Right forelimb (tissue), 1 donor: ENCODE results near the gene CDH13.

ENCODE experiments used
- DNase-seq: peaks from one replicate; pipeline ENCODE4 v3.0.0-alpha.2; 2018

CDH13 gene

DNA sequence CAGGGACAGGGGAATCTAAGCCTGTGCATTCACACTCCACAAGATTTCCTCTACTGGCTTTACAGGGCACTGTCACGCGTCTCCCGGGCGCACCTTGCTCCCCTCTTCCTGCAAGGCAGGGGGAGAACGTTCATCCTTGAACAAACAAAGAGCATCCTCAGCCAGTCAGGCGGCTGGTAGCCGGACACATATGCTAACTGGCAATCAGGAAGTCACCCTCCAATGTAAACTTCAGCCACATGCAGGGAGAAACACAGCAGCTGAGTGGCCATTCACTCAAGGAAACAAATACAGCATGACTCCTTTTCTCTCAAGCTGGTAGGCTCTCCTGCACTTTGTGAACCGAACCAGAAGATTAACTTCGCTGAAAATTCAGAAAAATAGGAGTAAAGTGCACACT, 1170.2 kb downstream of the CDH13 start:
- no peak for DNase-seq

DNA sequence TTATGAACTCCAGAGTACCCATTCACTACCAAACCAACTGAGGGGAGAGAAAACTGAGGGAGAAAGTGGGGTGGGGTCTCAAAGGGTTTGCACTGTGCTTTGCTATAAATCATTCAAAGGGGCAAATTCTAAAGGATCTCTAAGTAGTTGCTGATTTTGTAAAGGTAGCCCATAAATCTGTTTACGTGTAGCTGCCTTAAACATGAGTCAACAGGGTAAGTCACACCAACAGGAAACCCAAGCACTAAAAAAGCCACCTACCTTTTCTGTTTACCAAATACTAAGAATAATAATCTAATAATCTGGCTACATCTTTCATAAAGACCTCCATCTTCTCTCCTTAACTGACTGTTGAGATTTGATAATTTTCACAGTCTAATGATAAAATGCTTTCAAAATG, 1172.6 kb downstream of the CDH13 start:
- DNase-seq: no peak

GRCh38 chr16:83802135-83802534, 1175.4 kb downstream of the CDH13 start:
- DNase-seq: peak; percentile 50

DNA sequence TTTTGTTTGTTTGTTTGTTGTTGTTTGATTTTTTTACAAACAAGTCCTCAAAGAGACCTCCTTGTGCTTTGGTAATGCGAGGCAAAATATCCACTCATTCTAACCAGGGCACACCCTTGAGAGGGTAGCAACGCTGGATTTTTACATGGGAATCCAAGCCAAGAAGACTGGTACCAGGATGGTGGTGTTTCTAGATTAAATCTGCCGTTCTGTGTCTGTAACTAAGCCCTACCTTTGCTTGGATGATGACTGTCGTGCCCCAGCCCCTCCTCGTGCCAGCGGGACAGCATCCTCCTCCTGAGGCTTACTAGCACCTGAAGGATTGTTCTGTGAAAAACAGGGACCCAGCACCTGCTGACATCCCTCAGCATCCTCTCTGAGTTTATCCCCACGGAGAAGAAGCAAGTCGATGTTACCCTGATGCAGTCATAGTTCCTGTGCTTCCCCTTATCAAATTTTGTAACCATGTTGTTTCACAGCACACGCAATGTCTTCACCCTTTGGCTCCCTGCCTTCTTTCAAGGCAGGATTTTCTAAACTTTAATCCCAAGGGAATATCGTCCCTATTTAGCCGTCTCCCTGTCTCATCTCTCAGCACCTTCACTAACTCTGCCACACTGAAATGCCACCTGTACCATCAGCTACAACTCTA, 1175.9 kb downstream of the CDH13 start:
- DNase-seq: peak; percentile 38

- DNase-seq: peak; percentile 18
These were observed 1177.0 kb downstream of the CDH13 start for GRCh38 chr16:83803811-83804210.

DNA sequence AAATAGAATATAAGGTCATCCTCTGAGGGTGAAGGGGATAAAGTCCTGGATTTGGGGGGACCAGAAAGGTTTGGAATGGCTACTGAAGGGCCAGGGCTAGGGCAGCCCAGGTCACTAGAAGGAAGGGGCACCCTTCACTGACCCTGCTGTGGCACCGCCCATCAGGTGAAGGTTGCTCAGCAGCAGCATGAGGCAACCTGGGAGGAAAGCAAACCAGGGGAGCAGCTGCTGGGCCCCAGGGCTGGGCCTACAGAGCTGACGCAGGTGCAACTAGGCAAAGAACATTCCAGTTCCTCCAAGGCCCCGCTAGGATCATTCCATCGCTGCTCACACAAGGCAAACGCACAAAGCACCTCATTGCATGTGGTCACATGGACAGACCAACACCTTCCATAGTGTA, 1177.6 kb downstream of the CDH13 start:
- DNase-seq: peak; percentile 32

DNA sequence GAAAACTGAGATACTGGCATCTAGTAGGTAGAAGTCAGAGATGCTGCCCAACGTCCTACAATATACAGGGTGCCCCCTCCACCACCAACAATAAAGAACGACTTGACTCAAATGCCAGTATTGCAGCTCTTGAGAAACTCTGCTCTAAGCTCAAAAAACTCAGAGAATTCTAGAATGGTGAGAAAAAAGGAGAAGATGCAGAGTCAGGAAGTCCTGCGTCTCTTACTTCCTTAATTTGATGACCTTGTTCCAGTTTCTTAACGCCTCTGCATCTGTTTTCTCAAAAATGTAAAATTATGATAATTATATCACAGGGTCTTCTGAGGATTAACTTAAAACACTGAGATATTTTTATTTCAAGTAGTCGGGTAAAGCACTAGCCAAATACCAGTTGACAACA, 1179.3 kb downstream of the CDH13 start:
- DNase-seq: no peak

DNA sequence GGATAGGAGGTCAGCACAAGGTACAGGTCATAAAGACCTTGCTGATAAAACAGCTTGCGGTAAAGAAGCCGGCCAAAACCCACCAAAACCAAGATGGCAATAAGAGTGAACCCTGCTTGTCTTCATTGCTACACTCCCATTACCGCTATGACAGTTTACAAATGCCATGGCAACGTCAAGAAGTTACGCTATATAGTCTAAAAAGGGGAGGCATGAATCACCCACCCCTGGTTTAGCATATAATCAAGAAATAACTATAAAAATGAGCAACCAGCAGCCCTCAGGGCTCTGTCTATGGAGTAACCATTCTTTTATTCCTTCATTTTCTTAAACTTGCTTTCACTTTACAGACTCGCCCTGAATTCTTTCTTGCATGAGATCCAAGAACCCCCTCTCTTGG, 1180.0 kb downstream of the CDH13 start:
- peak; percentile 18 for DNase-seq

- no peak for DNase-seq
These were observed 1180.5 kb downstream of the CDH13 start for GRCh38 chr16:83807327-83807709.

DNA sequence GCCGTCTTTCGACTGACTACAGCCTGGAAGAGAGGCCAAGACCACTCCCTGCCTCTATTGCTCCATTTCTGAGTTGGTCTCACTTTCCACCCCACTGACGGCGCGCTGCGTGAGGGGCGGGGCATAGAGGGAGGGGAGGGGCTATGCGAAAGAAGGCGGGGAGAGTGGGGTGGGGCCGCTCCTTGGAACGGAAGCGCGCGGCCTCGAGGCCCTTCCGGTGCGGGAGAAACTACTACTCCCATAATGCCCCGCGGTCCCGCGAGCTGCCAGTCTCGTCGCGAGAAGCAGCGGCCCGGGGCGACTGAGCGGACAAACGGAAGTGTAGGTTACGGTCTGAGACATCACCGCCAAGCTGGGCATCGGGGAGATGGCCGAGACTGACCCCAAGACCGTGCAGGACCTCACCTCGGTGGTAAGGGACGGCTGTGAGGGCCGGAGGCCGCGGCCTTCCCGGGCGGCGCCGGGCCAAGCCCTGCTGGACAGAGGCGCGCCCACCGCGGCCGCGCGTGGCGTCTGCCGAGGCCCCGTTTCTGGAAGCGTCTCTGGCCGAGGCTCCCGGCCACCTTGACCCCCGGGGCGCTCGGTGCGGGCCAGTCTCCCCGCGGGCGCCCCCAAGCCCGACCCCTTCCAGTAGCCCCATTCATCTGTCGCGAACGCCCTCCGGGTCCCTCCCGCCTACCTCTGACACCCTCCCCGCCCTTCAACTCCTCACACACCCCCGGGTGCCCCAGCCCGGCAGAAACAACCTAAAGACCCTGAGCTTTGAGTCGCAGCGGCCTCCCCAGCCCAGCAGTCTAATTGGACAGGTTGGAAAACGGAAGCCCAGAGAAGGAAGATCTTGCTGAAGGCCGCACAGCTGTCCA, 1181.2 kb downstream of the CDH13 start, which contains the start of gene HSBP1:
Gene HSBP1 (plus strand): TSS at position 269 of the 863 bp plus-strand sequence. CDS start 99 bp downstream, at position 368.
- DNase-seq: peak; percentile 94

- DNase-seq: no peak
These were observed 1181.8 kb downstream of the CDH13 start for GRCh38 chr16:83808573-83809014.

- peak; percentile 34 for DNase-seq
These were observed 1182.3 kb downstream of the CDH13 start for GRCh38 chr16:83809092-83809491.

DNA sequence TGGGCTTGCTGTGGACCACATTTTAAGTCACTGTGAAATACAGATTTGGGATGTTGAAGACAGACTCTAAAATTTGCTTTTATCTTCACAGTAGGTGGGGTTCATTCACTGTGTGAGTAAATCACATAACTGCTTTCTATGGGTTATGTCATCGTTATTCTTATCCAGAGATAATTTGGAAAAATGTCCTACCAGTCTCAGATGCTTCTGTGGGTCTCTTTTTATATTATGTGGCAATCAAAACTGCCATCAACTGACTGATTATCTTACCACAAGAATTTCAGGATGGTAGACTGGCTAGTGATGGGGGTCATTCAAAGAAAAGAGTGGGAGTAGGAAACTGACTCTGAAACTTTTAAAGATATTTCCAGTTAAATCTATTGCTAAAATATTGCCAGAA, 1184.1 kb downstream of the CDH13 start:
- no peak for DNase-seq

DNA sequence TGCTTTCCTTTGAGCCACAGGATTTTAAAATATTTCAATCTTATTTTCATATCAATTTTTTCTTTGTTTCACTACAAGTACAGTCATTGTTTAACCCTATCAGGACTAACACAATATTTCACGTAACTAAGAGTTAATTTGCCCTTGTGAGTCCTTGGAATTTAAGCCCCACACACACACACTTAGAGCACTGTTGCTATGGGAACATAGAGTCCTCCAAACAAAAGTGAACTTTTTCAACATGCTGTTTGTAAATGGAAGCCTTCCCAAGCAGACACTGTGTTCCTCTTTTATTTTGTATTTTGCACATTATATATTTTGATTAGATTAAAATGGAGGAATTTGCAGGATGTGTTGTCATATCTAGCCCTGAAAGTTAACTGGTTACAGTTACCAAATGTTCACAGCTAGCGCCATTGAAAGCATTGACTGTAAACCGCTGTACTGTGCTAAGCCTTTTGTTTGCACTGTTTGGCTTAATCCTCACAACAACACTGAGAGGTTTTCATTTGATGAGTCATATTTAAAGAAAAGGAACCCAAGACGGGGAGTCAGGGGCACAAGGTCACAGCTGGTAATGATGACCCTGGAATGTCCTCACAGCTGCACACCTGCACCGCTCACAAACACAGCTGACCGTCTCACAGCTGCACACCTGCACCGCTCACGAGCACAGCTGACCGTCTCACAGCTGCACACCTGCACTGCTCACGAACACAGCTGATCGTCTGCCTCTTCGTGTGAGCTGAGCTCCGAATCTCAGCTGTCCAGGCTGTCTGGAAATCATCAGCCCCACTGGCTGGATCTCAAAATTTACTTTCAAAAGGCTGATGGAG, 1187.3 kb downstream of the CDH13 start:
- peak; percentile 54 for DNase-seq

- no peak for DNase-seq
These were observed 1187.9 kb downstream of the CDH13 start for GRCh38 chr16:83814659-83814985.

DNA sequence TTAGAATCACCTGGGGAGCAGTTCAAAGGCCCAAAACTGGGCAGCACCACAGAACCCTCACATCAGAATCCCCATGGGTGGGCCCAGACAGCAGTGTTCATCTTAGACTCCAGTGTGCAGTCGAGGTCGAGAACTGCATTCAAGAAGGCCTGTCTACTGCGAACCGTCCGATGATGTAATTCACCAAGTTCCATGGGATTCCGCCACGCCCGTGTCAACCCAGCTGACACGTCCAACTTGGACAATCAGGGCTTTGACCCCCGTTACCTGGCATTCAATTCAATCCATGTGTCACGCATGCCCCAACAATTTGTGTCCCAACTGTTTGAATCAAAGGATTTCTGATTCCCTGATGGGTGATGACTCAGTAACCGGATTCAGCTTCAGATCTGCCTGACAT, 1190.3 kb downstream of the CDH13 start:
- DNase-seq: peak; percentile 28

DNA sequence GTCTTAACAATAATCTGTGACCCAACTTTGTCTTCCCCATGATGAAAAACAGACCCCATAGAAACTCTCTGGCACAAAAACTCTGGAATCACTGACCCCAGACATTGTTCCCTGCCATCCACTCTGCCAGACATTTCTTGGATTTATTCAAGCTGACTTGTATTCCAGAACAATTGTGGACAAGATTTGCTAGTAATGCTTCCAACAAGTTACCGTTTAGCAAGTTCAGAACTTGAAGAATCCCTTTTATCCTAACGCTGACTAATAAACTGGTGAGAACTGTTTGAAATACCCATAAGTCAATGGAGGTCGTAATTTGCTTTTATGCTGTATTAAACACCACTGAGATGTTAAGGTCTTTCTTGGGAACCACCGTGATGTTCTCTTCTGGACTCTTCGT, 1191.5 kb downstream of the CDH13 start:
- no peak for DNase-seq

DNA sequence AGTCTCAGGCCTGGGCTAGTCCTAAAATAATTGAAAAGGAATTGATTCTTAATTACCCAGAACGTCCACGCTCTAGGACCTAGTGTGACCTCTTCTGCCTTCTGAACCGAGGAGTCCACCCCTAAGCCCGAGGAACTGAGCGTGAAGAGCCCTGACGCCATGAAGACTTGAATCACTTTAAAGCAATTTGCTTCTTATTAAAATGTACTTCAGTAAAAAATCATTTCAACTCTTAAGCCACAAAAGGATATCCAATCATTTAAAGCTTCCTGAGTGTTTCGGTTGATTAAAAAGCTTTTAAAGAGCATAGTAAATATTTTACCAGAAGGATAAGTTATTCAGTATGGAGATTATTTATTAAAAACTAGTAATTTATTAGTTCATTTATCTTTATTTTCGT, 1192.6 kb downstream of the CDH13 start:
- DNase-seq: peak; percentile 30

DNA sequence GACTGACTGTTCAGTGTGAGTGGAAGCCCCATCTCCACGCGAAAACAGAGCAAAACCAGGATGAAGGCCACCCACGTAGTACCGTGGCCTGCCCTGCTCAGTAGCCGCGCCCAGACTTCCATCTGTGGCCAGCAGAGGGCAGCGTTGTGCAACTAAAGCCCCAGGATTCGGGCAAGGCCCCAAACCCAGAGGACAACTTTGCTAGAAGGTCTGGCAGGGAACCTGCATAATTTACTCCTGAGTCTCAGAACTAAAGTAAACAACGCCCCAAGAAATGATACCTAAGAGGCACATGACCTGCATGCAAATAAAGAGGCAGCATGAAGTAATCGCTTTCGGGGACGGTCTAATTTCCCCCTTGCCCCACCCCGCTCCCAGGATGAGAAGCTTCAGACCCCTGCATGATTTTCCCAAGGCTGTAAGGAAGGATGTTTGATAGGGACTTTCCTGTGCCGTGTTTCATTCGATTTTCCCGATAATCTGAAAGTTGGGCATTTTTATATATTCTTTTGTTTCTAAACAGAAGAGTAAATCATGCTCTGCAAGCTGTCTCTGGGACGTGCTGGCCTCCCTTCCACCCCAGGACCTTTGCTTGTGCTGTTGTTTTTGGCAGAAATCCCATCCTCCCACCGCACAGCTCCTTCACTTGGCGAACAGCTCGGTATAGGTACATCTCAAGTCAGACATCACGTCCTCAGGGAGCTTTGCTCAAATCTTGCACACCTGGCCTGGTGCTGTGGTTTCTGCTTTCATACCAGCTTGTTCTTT, 1199.6 kb downstream of the CDH13 start:
- DNase-seq: peak; percentile 90

DNA sequence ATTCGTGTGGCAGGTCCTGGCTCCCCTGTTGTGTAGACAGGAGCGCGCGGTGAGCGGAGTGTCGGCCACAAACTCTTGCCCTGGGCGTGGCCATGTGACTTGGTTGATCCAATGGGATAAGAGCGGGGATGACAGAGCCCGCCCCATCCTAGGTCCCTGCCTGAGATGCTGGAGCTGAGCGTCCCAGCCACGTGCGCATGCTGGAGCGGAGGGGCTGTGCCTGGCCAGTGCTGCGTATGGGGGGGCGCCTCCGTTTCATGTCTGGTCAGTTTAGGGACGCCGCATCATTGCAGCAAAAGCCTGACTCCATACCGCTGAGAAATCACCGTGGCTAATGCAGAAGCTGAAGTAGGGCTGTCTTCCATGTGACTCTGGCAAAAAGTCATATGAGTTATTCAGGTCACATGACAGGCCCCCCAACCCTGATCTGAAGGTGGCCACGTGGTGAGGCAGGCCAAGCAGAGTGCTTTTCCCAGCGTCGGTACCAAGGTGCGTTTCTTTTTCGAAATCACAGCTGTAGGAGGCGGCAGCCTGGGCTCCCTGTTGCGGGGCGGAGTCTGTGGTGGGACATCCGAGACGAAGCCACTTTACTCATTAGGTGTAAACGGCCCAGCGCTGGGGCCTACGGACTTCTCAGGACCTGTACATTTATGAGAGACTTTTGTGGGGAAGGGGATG, 1203.5 kb downstream of the CDH13 start:
- peak; percentile 26 for DNase-seq

- DNase-seq: no peak
These were observed 1204.1 kb downstream of the CDH13 start for GRCh38 chr16:83830769-83831455.
